IgD-negative memory B cell (primary cell): ENCODE data around the gene FNBP1L. TPM values are rescaled to one million over a fixed set of nuclear protein-coding genes. Genes with fewer than 3 reads are reported as not detected.

Experiments used
- H3K27ac Mint-ChIP-seq, 3 donors: one replicate each; pipeline ENCODE4 v1.8.0; 2020 to 2022; ENCODE audit warnings: mild to moderate bottlenecking in 3 of 3, mixed read lengths in 3 of 3, moderate library complexity in 1 of 3
- H3K27me3 Mint-ChIP-seq: one replicate; pipeline ENCODE4 v1.8.0; 2021; ENCODE audit warnings: mixed read lengths
- H3K36me3 Mint-ChIP-seq: one replicate; pipeline ENCODE4 v1.8.0; 2020; ENCODE audit warnings: mild to moderate bottlenecking, mixed read lengths
- H3K4me1 Mint-ChIP-seq, 3 donors: one replicate each; pipeline ENCODE4 v1.8.0; 2020 to 2022; ENCODE audit warnings: mixed read lengths in 3 of 3, mild to moderate bottlenecking in 1 of 3
- H3K4me3 Mint-ChIP-seq, 4 donors: one replicate each; pipeline ENCODE4 v1.8.0; 2020 to 2022; ENCODE audit warnings: mild to moderate bottlenecking in 4 of 4, mixed read lengths in 4 of 4, moderate library complexity in 3 of 4
- H3K9me3 Mint-ChIP-seq, 3 donors: one replicate each; pipeline ENCODE4 v1.8.0; 2020 to 2021; ENCODE audit warnings: mixed read lengths in 3 of 3, mild to moderate bottlenecking in 1 of 3
- polyA plus RNA-seq: library from polyadenylated mRNA; unstranded; fragments of 300-500 nt; fragmentation: Illumina TruSeq; gene quantifications from one replicate; pipeline ENCODE4 v1.2.3, GENCODE V29; 2021

Gene FNBP1L
- polyA plus RNA-seq, 1 donor from 2014 or later = 1.5 TPM

GRCh38 chr1:93436496-93436895 lies 11.4 kb upstream of the FNBP1L start:
- H3K9me3 Mint-ChIP-seq = no peaks in the 10 kb centered on the region
- no peak overlapping the region for H3K4me3 Mint-ChIP-seq
- peaks cover 4 to 7% (median 6%) of the 10 kb centered on the region in 3 donors for H3K4me1 Mint-ChIP-seq
- peaks cover 7% of the 10 kb centered on the region for H3K27me3 Mint-ChIP-seq
- no peak overlapping the region for H3K27ac Mint-ChIP-seq
- H3K36me3 Mint-ChIP-seq = no peaks in the 10 kb centered on the region

- peaks cover 3% of the 10 kb centered on the region for H3K27me3 Mint-ChIP-seq
- H3K9me3 Mint-ChIP-seq = no peaks in the 10 kb centered on the region
- no peak overlapping the region for H3K27ac Mint-ChIP-seq
- H3K4me1 Mint-ChIP-seq = peaks cover 4 to 7% (median 6%) of the 10 kb centered on the region in 3 donors
- H3K36me3 Mint-ChIP-seq = no peaks in the 10 kb centered on the region
- peak overlapping the region in 1 of 4 donors; percentile 79 for H3K4me3 Mint-ChIP-seq
These were observed 9.8 kb upstream of the FNBP1L start for GRCh38 chr1:93437976-93438605.

- Mint-ChIP-seq H3K27me3 (peaks cover 3% of the 10 kb centered on the region), H3K4me3 (no peak overlapping the region), H3K9me3 (no peaks in the 10 kb centered on the region)
These were observed 9.2 kb upstream of the FNBP1L start for GRCh38 chr1:93438716-93439115.

GRCh38 chr1:93440272-93440671 lies 7.6 kb upstream of the FNBP1L start:
- H3K36me3 Mint-ChIP-seq = no peaks in the 10 kb centered on the region
- H3K4me3 Mint-ChIP-seq = no peak overlapping the region

More at GRCh38 chr1:93438716-93439115, 9.2 kb upstream of the FNBP1L start:
- Mint-ChIP-seq H3K4me1 (peaks cover 4 to 7% (median 6%) of the 10 kb centered on the region in 3 donors), H3K27ac (no peak overlapping the region), H3K36me3 (no peaks in the 10 kb centered on the region)

GRCh38 chr1:93440706-93441105 lies 7.2 kb upstream of the FNBP1L start:
- Mint-ChIP-seq H3K4me1 (peaks cover 4 to 7% (median 6%) of the 10 kb centered on the region in 3 donors), H3K9me3 (no peaks in the 10 kb centered on the region), H3K4me3 (no peak overlapping the region), H3K36me3 (no peaks in the 10 kb centered on the region), H3K27me3 (peaks cover 3% of the 10 kb centered on the region), H3K27ac (no peak overlapping the region)

More at GRCh38 chr1:93440272-93440671, 7.6 kb upstream of the FNBP1L start:
- H3K4me1 Mint-ChIP-seq = peaks cover 4 to 7% (median 6%) of the 10 kb centered on the region in 3 donors
- H3K27ac Mint-ChIP-seq = no peak overlapping the region
- H3K9me3 Mint-ChIP-seq = no peaks in the 10 kb centered on the region
- H3K27me3 Mint-ChIP-seq = peaks cover 3% of the 10 kb centered on the region

- Mint-ChIP-seq H3K27me3 (peaks cover 3% of the 10 kb centered on the region), H3K4me3 (no peak overlapping the region), H3K9me3 (no peaks in the 10 kb centered on the region), H3K27ac (no peak overlapping the region), H3K4me1 (peaks cover 4 to 8% (median 7%) of the 10 kb centered on the region in 3 donors), H3K36me3 (no peaks in the 10 kb centered on the region)
These were observed 6.3 kb upstream of the FNBP1L start for GRCh38 chr1:93441589-93441988.

GRCh38 chr1:93442008-93442666 lies 5.8 kb upstream of the FNBP1L start:
- Mint-ChIP-seq H3K27ac (no peak overlapping the region), H3K9me3 (no peaks in the 10 kb centered on the region), H3K27me3 (peaks cover 6% of the 10 kb centered on the region), H3K4me1 (peaks cover 7 to 9% (median 8%) of the 10 kb centered on the region in 3 donors), H3K36me3 (no peaks in the 10 kb centered on the region), H3K4me3 (no peak overlapping the region)

GRCh38 chr1:93442741-93443140 lies 5.2 kb upstream of the FNBP1L start:
- H3K4me1 Mint-ChIP-seq = peaks cover 11 to 12% (median 12%) of the 10 kb centered on the region in 3 donors
- no peaks in the 10 kb centered on the region for H3K36me3 Mint-ChIP-seq
- H3K27me3 Mint-ChIP-seq = peaks cover 9% of the 10 kb centered on the region
- H3K27ac Mint-ChIP-seq = no peak overlapping the region
- H3K4me3 Mint-ChIP-seq = no peak overlapping the region
- H3K9me3 Mint-ChIP-seq = no peaks in the 10 kb centered on the region

- Mint-ChIP-seq H3K4me3 (no peak overlapping the region), H3K4me1 (peaks cover 7 to 8% (median 7%) of the 10 kb centered on the region in 3 donors), H3K27ac (no peak overlapping the region), H3K36me3 (no peaks in the 10 kb centered on the region), H3K9me3 (no peaks in the 10 kb centered on the region), H3K27me3 (peaks cover 6% of the 10 kb centered on the region)
These were observed 4.5 kb upstream of the FNBP1L start for GRCh38 chr1:93443454-93443853.

- no peak overlapping the region for H3K27ac Mint-ChIP-seq
- peaks cover 12% of the 10 kb centered on the region for H3K27me3 Mint-ChIP-seq
- no peaks in the 10 kb centered on the region for H3K36me3 Mint-ChIP-seq
- H3K4me3 Mint-ChIP-seq = peak overlapping the region; percentile 90 to 97 (median 94)
- H3K9me3 Mint-ChIP-seq = no peaks in the 10 kb centered on the region
- peaks cover 21 to 25% (median 22%) of the 10 kb centered on the region in 3 donors for H3K4me1 Mint-ChIP-seq
These were observed 974 bp upstream of the FNBP1L start for GRCh38 chr1:93446837-93447451.

GRCh38 chr1:93448292-93448982 lies 519 bp downstream of the FNBP1L start:
- peak overlapping the region; percentile 90 to 97 (median 94) for H3K4me3 Mint-ChIP-seq
- H3K4me1 Mint-ChIP-seq = peaks cover 21 to 25% (median 22%) of the 10 kb centered on the region in 3 donors
- peak overlapping the region; percentile 12 to 71 (median 59) for H3K27ac Mint-ChIP-seq
- H3K27me3 Mint-ChIP-seq = peaks cover 12% of the 10 kb centered on the region
- H3K36me3 Mint-ChIP-seq = no peaks in the 10 kb centered on the region
- no peaks in the 10 kb centered on the region for H3K9me3 Mint-ChIP-seq

GRCh38 chr1:93448983-93449804 lies 1.3 kb downstream of the FNBP1L start:
- Mint-ChIP-seq H3K36me3 (no peaks in the 10 kb centered on the region), H3K4me1 (peaks cover 21 to 25% (median 22%) of the 10 kb centered on the region in 3 donors), H3K27me3 (peaks cover 12% of the 10 kb centered on the region), H3K9me3 (no peaks in the 10 kb centered on the region), H3K4me3 (peak overlapping the region; percentile 90 to 97 (median 94)), H3K27ac (peak overlapping the region; percentile 12 to 71 (median 59))

GRCh38 chr1:93450321-93450720 lies 2.4 kb downstream of the FNBP1L start:
- H3K4me1 Mint-ChIP-seq = peaks cover 21 to 25% (median 22%) of the 10 kb centered on the region in 3 donors
- no peak overlapping the region for H3K27ac Mint-ChIP-seq
- no peaks in the 10 kb centered on the region for H3K9me3 Mint-ChIP-seq
- H3K4me3 Mint-ChIP-seq = peak overlapping the region; percentile 25 to 78 (median 58)
- H3K36me3 Mint-ChIP-seq = no peaks in the 10 kb centered on the region
- peaks cover 12% of the 10 kb centered on the region for H3K27me3 Mint-ChIP-seq

- Mint-ChIP-seq H3K36me3 (peaks cover 6% of the 10 kb centered on the region), H3K27me3 (peaks cover 3% of the 10 kb centered on the region), H3K4me1 (peaks cover 13 to 16% (median 13%) of the 10 kb centered on the region in 3 donors)
These were observed 6.0 kb downstream of the FNBP1L start for GRCh38 chr1:93453911-93454310.

More at GRCh38 chr1:93453911-93454310, 6.0 kb downstream of the FNBP1L start:
- H3K27ac Mint-ChIP-seq = no peak overlapping the region
- no peak overlapping the region for H3K4me3 Mint-ChIP-seq
- peaks cover 0 to 1% (median 0%) of the 10 kb centered on the region in 3 donors for H3K9me3 Mint-ChIP-seq
